GM19099 (cell line): Measurements from ENCODE around the gene ENTHD1.

Source experiments
- POLR2A ChIP-seq: IDR thresholded peaks from 3 replicates; pipeline ENCODE4 v1.6.1; 2011; ENCODE audit warnings: low read depth; ENCODE audit not compliant: insufficient read length; ENCODE audit errors: extremely low read depth

The ENTHD1 gene

GRCh38 chr22:39785232-39785631, 108.3 kb downstream of the ENTHD1 start:
- TF ChIP-seq POLR2A = no peak

GRCh38 chr22:39777716-39778454, 115.7 kb downstream of the ENTHD1 start:
- TF ChIP-seq POLR2A = no peak

DNA sequence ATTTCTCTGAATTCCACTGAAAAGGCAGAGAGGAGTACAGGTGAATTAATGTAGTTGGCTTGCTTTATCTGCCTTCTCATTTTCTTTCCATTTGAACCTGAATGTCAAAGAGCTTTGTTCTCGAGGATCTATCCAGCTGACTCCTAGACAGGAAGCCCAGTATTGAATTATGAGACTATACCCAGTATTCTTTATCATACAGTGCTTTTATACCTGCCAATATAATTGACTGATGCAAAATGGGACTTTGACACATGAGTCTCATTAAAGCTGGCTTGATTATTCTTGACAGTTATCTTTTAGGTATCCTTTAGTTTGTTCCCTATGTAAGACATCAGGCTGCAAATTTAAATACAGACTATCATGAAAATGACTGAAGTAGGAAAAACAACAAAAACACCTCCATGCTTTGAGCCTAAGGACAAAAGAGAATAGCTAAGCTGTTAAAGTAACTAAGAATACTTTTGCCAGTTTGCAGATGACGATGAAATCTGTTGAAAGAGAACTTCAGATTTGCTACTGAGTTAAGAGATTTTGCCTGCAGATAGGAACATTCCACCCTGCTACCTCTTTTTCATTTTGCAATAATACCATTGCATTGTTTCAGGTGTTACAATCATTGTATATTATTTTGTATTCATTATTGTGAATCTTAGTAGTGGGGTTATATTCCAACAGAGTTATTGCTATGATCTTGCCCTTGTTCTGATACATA, 117.1 kb downstream of the ENTHD1 start:
- no peak for TF ChIP-seq POLR2A

DNA sequence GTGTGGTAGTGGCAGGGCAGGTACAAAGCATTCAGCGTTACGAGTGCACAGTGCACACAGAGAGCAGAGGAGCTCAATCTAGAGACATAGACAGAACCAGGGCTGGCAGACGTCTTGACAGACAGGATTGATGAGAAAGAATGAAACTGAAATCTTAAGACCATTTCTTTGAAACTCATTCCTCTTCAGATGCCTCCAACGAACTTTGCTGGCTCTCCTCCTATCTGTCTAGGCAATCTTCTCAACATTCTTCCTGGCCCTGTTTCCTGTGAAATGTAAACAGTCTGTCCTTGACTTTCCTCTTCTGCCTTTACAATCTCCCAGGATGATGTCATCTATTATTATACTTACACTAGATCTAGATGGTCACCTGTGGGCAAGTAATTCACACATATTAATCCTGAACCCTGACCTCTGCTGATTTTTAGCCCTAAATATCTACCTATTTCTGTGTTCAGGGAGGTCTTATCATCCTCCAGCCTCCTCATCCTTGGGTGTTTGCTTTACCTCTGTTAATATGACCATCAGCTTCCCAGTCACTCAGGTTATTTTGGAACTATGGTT, 119.5 kb downstream of the ENTHD1 start:
- no peak for TF ChIP-seq POLR2A

DNA sequence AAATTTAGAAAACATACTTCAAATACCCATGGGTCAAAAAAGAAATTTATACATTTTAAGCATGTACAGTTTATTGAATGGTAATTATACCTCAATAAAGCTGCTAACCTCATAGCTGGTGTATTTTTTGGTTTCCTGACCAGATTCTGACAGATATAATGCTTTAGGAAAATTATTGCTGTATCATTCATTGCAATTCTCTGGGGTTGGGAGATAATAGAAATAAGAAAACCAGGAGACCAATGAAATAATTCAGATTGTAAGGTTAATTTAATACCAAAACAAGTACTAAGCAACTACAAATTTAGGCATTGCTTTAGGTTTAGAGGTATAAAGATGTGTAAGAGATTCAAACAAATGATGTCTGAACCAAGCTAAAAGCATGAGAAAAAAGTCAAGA, 120.1 kb downstream of the ENTHD1 start:
- TF ChIP-seq POLR2A = no peak

- TF ChIP-seq POLR2A = no peak
These were observed 122.1 kb downstream of the ENTHD1 start for GRCh38 chr22:39771486-39771885.

DNA sequence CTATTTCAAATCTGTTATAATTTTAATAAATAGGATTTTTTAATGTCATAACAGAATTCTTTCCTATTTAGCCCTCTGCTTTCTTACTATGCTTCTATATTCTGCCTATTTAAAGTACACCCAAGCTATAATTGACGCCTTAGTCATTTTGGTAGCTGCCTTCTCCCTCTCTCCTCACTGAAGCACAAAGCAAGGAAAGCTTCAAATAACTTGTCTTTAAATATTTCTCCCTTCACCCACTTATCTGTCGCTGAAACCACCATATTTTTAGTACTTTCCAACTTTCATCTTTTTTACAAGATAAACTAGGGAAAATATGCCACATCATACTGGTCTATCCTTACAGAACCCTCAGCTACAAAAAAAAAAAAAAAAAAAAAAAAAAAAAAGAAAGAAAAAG, 127.9 kb downstream of the ENTHD1 start:
- no peak for TF ChIP-seq POLR2A

GRCh38 chr22:39765046-39765445, 128.5 kb downstream of the ENTHD1 start:
- no peak for TF ChIP-seq POLR2A

GRCh38 chr22:39763276-39763675, 130.3 kb downstream of the ENTHD1 start:
- no peak for TF ChIP-seq POLR2A

GRCh38 chr22:39750759-39751158, 142.8 kb downstream of the ENTHD1 start:
- no peak for TF ChIP-seq POLR2A

DNA sequence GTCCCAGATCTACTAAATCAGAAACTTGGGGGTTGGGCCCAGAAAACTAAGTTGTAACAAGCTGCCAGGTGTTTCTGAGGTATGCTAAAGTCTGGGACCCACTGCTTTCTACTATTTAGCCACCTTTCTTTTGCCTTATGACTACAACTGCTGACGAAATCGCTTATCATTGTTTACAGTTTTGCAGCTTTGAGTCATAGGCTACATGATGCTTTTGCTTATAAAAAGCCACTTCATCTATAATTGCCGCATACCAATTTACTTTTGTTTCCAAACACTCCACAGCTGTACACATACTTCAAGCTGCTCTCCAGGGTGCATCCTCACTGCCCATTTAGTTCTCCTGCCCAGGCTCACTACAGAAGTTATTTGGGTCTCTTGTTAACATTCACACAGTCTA, 144.7 kb downstream of the ENTHD1 start:
- no peak for TF ChIP-seq POLR2A

DNA sequence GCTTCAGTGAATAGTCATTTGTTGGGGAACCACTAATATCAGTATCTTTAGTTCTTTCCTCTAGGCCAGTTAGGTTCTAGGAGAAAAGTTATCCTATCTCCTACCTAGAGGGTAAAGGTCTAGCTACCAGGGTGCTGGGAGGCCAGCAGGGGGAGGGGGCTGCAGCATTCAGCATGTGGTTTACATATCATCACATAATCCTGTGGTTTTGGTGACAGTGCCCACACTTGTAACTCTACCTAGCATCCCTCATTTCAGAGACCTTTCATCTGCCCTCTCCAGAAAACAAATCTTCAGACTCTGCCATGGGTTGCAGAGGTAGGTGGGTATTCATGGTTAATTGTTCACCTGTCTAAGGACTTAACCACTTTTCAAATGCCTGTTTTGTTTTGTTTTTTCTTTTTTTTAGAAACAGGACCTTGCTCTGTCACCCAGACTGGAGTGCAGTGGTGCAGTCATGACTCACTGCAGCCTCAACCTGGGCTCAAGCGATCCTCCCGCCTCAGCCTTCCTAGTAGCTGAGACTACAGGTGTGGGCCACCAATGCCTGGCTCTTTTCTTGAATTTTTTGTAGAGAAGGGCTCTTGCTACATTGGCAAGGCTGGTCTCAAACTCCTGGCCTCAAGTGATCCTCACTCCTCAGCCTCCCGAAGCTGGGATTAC, 146.8 kb downstream of the ENTHD1 start:
- no peak for TF ChIP-seq POLR2A

DNA sequence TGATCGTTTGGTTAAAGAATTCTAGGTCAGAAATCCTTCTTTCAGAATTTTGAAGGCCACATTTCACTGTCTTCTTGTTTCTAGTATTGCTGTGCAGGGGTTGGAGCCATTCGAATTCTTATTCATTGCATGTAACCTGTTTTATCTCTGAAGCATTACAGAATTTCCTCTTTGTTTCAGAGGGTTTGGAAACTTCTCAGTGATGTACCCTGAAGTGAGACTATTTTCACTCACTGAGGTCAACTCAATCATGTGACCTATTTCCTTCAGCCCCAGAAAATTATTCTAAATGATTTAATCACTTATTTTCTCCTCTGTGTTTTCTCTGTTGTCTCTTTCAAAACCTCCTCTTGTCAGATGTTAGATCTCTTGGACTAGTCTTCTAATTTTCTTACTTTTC, 147.8 kb downstream of the ENTHD1 start:
- no peak for TF ChIP-seq POLR2A

GRCh38 chr22:39744353-39744752, 149.2 kb downstream of the ENTHD1 start:
- no peak for TF ChIP-seq POLR2A

- TF ChIP-seq POLR2A = no peak
These were observed 149.6 kb downstream of the ENTHD1 start for GRCh38 chr22:39743935-39744334.

DNA sequence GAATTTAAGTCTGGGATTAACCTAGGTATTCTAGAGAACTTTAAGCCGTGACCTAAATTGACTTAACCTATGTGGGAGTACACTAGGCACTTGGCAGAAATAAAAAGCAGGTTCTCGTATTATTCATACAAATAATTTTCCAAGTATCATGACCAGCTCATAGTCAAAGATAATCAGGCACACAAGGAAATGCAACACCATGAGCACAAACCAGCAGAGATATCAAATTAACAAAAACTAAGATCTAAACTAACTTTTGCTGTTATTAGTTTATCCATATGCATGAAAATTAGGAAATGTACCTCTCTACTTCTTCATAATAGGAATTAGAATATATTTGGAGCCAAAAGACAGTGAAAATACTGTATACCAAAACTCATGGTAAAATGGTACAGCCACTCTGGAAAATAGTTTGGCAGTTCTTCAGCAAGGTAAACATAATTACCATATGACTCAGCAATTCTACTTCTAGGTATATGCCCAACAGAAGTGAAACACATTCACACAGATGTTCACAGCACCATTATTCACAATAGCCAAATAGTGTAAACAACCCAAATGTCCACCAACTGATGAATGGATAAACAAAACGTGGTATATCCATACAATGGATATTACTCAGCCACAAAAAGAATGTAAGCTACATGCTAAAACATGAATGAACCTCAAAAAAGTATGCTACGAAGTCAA, 154.1 kb downstream of the ENTHD1 start:
- no peak for TF ChIP-seq POLR2A

- TF ChIP-seq POLR2A = no peak
These were observed 154.8 kb downstream of the ENTHD1 start for GRCh38 chr22:39738746-39739145.
